ENCODE data around the gene ACOT13.

The ACOT13 gene

DNA sequence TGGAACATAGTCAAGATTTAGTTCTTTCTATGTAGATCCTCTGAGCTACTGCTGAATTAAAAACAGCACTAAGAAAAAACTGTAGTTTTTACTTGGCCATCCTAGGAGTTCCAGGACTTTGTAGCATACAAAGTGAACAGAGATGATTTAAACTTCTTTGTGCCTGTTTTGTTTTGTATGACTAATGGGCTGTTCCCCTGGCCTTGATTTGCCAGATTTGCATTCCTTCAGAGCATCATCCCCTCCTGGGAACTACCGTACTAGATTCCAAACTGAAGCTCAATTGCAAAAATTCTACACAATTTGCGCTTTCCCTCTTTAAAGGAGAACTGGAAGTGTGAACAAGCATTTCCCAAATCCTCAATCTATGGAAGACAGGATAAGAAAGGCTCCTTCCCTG is 23.1 kb downstream of the ACOT13 start:
- peak overlapping the region; percentile 40 for H3K27ac ChIP-seq
- TF ChIP-seq ZFX (IDR thresholded peaks at IDR 0.05; ENCODE audit: borderline replicate concordance), result no peak
- TF ChIP-seq, protein P1, sequence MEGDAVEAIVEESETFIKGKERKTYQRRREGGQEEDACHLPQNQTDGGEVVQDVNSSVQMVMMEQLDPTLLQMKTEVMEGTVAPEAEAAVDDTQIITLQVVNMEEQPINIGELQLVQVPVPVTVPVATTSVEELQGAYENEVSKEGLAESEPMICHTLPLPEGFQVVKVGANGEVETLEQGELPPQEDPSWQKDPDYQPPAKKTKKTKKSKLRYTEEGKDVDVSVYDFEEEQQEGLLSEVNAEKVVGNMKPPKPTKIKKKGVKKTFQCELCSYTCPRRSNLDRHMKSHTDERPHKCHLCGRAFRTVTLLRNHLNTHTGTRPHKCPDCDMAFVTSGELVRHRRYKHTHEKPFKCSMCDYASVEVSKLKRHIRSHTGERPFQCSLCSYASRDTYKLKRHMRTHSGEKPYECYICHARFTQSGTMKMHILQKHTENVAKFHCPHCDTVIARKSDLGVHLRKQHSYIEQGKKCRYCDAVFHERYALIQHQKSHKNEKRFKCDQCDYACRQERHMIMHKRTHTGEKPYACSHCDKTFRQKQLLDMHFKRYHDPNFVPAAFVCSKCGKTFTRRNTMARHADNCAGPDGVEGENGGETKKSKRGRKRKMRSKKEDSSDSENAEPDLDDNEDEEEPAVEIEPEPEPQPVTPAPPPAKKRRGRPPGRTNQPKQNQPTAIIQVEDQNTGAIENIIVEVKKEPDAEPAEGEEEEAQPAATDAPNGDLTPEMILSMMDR (IDR thresholded peaks at IDR 0.05), result no peak

DNA sequence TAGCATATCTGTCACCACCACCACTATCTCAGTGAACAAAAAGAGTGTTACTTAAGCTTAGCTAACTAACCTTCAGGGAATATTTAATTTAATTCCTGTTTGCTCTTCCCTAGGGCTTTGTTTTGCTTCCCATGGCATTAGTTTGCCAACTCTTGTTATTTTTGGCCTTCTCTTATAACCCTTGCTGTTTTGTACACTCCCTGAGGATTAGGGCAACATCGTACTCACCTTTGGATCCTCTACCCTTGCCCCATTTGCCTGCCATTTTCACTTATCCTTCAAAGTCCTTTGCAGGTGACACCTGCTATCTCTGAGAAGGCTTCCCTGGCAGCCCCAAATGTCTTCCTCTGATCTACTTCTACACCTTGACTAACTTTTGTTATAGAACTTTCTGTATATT is 23.7 kb downstream of the ACOT13 start:
- TF ChIP-seq ZFX (IDR thresholded peaks at IDR 0.05; ENCODE audit: borderline replicate concordance), result no peak
- TF ChIP-seq, protein P1 (IDR thresholded peaks at IDR 0.05), result no peak

DNA sequence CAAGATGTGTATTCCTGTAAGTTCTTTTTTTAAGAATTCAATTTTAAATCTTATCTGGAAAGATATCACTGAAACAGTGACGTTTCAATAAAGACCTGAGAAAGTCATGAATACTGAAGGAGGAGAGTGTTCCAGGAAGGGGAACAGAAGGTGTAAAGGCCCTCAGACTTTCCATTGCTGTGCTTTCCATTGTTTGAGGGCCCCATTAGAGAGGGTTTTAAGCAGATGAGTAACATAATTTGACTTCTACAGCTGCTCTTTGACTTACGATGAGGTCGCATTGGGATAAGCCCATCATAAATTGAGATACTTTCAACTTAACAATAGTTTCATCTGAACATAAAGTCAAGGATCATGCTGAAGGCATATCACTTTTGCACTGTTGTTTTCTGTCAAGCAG is 24.7 kb downstream of the ACOT13 start:
- H3K27ac ChIP-seq, result no peak overlapping the region
- TF ChIP-seq ZFX (IDR thresholded peaks at IDR 0.05; ENCODE audit: borderline replicate concordance), result no peak
- TF ChIP-seq, protein P1 (IDR thresholded peaks at IDR 0.05), result no peak

More for the DNA sequence above, 23.7 kb downstream of the ACOT13 start:
- peak overlapping the region; percentile 40 for H3K27ac ChIP-seq

DNA sequence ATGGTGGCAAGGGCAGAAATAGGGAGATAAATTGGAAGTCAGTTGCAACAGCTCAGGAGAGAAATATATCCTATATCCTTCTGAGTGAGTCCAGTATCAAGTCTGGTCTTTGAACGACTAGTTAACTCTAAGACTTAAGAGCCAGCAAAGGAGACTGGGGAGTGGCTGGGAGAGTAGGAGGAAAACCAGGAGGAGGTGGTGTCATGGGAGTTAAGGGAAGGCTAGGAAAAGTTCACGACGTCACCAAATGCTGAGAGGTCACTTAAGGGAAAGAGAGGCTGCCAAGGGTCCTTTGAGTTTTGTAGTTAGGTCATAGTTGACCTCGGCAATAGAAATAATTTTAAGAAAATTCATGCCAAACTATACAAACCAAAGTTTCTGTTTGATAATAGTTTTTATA is 25.1 kb downstream of the ACOT13 start:
- TF ChIP-seq, protein P1 (IDR thresholded peaks at IDR 0.05), result no peak
- TF ChIP-seq ZFX (IDR thresholded peaks at IDR 0.05; ENCODE audit: borderline replicate concordance), result no peak
- no peak overlapping the region for H3K27ac ChIP-seq

DNA sequence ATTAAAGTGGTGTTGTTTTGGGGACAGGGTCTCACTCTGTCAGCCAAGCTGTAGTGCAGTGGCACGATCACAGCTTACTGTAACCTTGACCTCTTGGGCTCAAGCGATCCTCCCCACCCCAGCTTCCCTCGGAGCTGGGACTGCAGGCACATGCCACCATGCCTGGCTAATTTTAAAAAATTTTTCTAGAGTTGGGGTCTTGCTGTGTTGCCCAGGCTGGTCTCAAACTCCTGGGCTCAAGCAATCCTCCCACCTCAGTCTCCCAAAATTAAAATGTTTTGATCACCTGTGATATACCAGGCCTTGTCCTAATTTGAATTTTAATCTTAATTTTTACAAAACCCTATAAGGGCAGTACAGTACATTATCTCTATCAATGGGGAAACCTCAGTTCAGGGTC is 25.5 kb downstream of the ACOT13 start:
- TF ChIP-seq, protein P1 (IDR thresholded peaks at IDR 0.05), result no peak
- no peak for TF ChIP-seq ZFX (IDR thresholded peaks at IDR 0.05; ENCODE audit: borderline replicate concordance)
- H3K27ac ChIP-seq, result no peak overlapping the region

DNA sequence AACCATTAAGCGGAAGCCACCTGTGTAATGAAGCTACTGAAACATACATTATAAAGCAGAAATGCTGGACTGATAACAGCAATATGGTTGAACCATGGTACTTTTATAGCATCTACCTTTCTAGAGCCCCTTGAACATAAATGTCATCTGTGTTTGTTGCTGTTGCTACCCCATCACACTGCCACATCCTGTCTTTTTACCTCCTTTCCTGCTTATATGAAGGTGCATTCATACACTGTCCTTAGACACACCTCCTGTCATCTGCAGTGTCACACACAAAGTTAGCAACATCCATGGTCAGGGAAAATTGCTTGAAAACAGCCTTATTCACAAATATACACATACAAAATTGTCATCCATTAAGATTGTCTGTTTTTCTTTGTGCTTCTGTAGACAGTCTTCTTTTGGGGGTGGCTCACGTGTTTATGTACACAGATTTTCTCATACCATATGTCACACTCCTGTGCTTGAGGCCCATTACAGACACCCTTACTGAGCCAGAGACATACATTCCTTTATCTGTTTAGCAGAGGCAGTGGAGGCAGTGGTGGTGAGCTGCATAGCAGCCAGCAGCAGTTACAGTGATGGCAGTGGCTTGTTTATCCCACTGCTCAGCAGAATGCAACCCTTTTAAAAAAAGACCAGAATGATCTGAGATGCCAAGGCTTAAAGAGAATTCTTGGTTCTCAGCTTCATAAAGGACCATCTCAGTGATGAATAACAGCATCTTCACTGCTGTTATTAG is 26.1 kb downstream of the ACOT13 start:
- TF ChIP-seq, protein P1 (IDR thresholded peaks at IDR 0.05), result no peak
- TF ChIP-seq ZFX (IDR thresholded peaks at IDR 0.05; ENCODE audit: borderline replicate concordance), result no peak

DNA sequence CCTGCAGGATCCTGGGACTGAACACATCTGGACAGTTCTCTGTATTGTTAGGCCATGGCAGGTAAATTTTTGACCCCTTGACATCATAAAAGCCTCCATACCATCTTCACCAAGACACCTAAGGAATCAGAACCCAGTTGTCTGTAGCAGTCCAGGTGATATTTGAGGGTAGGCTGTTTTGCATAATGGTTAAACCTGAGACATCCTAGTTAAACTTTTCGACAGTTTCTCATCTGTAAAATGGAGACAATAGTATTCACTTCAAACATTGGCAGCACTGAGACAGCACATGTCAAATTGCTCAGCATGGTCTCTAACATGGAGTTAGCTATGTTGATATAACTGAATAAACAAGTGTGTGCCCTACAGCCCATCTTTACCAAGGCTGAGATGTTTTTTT is 27.3 kb downstream of the ACOT13 start:
- TF ChIP-seq, protein P1 (IDR thresholded peaks at IDR 0.05), result no peak
- TF ChIP-seq ZFX (IDR thresholded peaks at IDR 0.05; ENCODE audit: borderline replicate concordance), result no peak
- H3K27ac ChIP-seq, result no peak overlapping the region

More for the DNA sequence above, 26.1 kb downstream of the ACOT13 start:
- no peak overlapping the region for H3K27ac ChIP-seq

Data from 22Rv1 (cell line).